Suprapubic skin (tissue), 4 donors: Measurements from ENCODE around the gene PTK6. TPM values are rescaled to one million over a fixed set of nuclear protein-coding genes. Genes with fewer than 3 reads are reported as not detected.

ENCODE experiments used
- DNase-seq, 2 donors: peaks; one replicate each; pipeline ENCODE4 v3.0.0-alpha.2; 2019; ENCODE audit warnings: low spot score in 2 of 2
- H3K27ac ChIP-seq: fragments of 200-600 bp; sonication (generic); one replicate; pipeline ENCODE4 v1.5.1; 2019
- H3K27me3 ChIP-seq: fragments of 200-600 bp; sonication (generic); one replicate; pipeline ENCODE4 v1.5.1; 2019
- H3K36me3 ChIP-seq: fragments of 200-600 bp; sonication (generic); one replicate; pipeline ENCODE4 v1.5.1; 2019
- H3K4me1 ChIP-seq: fragments of 200-600 bp; sonication (generic); one replicate; pipeline ENCODE4 v1.5.1; 2019
- H3K4me3 ChIP-seq: fragments of 200-600 bp; sonication (generic); one replicate; pipeline ENCODE4 v1.5.1; 2019; ENCODE audit warnings: mild to moderate bottlenecking
- H3K9me3 ChIP-seq: fragments of 200-600 bp; sonication (generic); one replicate; pipeline ENCODE4 v1.5.1; 2019
- CTCF ChIP-seq, 2 donors: fragments of 200-600 bp in 1 of 2; fragments of 450-650 bp in 1 of 2; sonication (generic) in 1 of 2; IDR thresholded peaks; one replicate each; pipeline ENCODE4 v1.5.1; 2016 to 2019; ENCODE audit warnings: antibody characterized with exemption in 2 of 2, mild to moderate bottlenecking in 1 of 2, moderate library complexity in 1 of 2
- EP300 ChIP-seq: sonication (generic); formaldehyde crosslinking; IDR thresholded peaks from one replicate; pipeline ENCODE4 v1.6.1; 2017; ENCODE audit warnings: antibody characterized with exemption
- POLR2A ChIP-seq, 2 donors: fragments of 450-650 bp; IDR thresholded peaks; one replicate each; pipeline ENCODE4 v1.6.1; 2017; ENCODE audit warnings: antibody characterized with exemption in 2 of 2, mild to moderate bottlenecking in 2 of 2, moderate library complexity in 2 of 2
- POLR2AphosphoS5 ChIP-seq, 3 donors: sonication (generic); formaldehyde crosslinking; IDR thresholded peaks; one replicate each; pipeline ENCODE4 v1.6.1; 2017; ENCODE audit warnings: antibody characterized with exemption in 3 of 3
- WGBS: methylation state at CpG from one replicate; pipeline ENCODE4 v1.1.5; 2018; 5-methylcytosine and 5-hydroxymethylcytosine counted together
- total RNA-seq, 4 donors: library from RNA; depleted of rRNA; stranded (reverse); fragments of >200 nt; gene quantifications; one replicate each; pipeline ENCODE4 v1.1.0, GENCODE V29; 2016

The PTK6 gene
- total RNA-seq, 4 donors from 2014 or later = 58.0 to 70.6 (median 65.6) TPM

GRCh38 chr20:63488315-63489251, 48.6 kb downstream of the PTK6 start:
- H3K4me1 ChIP-seq = peaks cover 3% of the 10 kb centered on the region
- no peak overlapping the region for H3K4me3 ChIP-seq
- H3K27me3 ChIP-seq = peaks cover 88% of the 10 kb centered on the region
- TF ChIP-seq POLR2A (IDR thresholded peaks at IDR 0.05) (no peak), CTCF (IDR thresholded peaks at IDR 0.05) (no peak), POLR2AphosphoS5 (IDR thresholded peaks at IDR 0.05) (no peak), EP300 (no peak)
- 64% methylated on average over 12 of the region's 83 CpGs for WGBS
- H3K36me3 ChIP-seq = no peaks in the 10 kb centered on the region
- no peaks in the 10 kb centered on the region for H3K9me3 ChIP-seq
- no peak for DNase-seq
- no peak overlapping the region for H3K27ac ChIP-seq

GRCh38 chr20:63487781-63488241, 49.4 kb downstream of the PTK6 start:
- Histone ChIP-seq H3K27me3 (peaks cover 88% of the 10 kb centered on the region), H3K4me1 (peaks cover 3% of the 10 kb centered on the region), H3K27ac (no peak overlapping the region), H3K9me3 (no peaks in the 10 kb centered on the region), H3K4me3 (no peak overlapping the region), H3K36me3 (no peaks in the 10 kb centered on the region)
- no CpG with 5 or more reads among the region's 40 CpGs for WGBS
- TF ChIP-seq POLR2A (IDR thresholded peaks at IDR 0.05) = no peak
- no peak for TF ChIP-seq CTCF (IDR thresholded peaks at IDR 0.05)
- no peak for TF ChIP-seq POLR2AphosphoS5 (IDR thresholded peaks at IDR 0.05)
- TF ChIP-seq EP300 = no peak
- DNase-seq = no peak

GRCh38 chr20:63487116-63487764, 49.9 kb downstream of the PTK6 start:
- H3K27me3 ChIP-seq = peaks cover 93% of the 10 kb centered on the region
- H3K27ac ChIP-seq = no peak overlapping the region
- H3K36me3 ChIP-seq = no peaks in the 10 kb centered on the region
- DNase-seq = no peak
- H3K4me3 ChIP-seq = no peak overlapping the region
- WGBS = 49% methylated on average over 7 of the region's 14 CpGs
- H3K4me1 ChIP-seq = peaks cover 3% of the 10 kb centered on the region
- TF ChIP-seq POLR2A (IDR thresholded peaks at IDR 0.05) (no peak), CTCF (IDR thresholded peaks at IDR 0.05) (no peak), EP300 (no peak), POLR2AphosphoS5 (IDR thresholded peaks at IDR 0.05) (no peak)
- no peaks in the 10 kb centered on the region for H3K9me3 ChIP-seq

GRCh38 chr20:63486300-63486855, 50.8 kb downstream of the PTK6 start:
- no peaks in the 10 kb centered on the region for H3K36me3 ChIP-seq
- H3K9me3 ChIP-seq = no peaks in the 10 kb centered on the region
- H3K27me3 ChIP-seq = peaks cover 100% of the 10 kb centered on the region
- 96% methylated on average over 7 of the region's 17 CpGs for WGBS
- TF ChIP-seq POLR2A (IDR thresholded peaks at IDR 0.05) = no peak
- TF ChIP-seq CTCF (IDR thresholded peaks at IDR 0.05) = no peak
- no peak for TF ChIP-seq POLR2AphosphoS5 (IDR thresholded peaks at IDR 0.05)
- TF ChIP-seq EP300 = no peak
- no peak overlapping the region for H3K4me3 ChIP-seq
- peaks cover 3% of the 10 kb centered on the region for H3K4me1 ChIP-seq
- no peak overlapping the region for H3K27ac ChIP-seq
- no peak for DNase-seq
